GM19351 (cell line): ENCODE measurements around the gene NOP14.
"Not testable (repeated sequence)": the region's sequence is repeated elsewhere in the genome, so short reads cannot be mapped to it uniquely, and the experiment has no call there.

ENCODE experiments used
- ATAC-seq: cut with Tn5 transposase; IDR thresholded peaks from one replicate; pipeline ENCODE4 v1.9.1; 2021; ENCODE audit warnings: mild to moderate bottlenecking, moderate library complexity; ENCODE audit not compliant: unreplicated experiment

NOP14 gene

GRCh38 chr4:2932951-2933565 is 30.1 kb downstream of the NOP14 start:
- ATAC-seq = no peak

- no peak for ATAC-seq
These were observed 30.8 kb downstream of the NOP14 start for GRCh38 chr4:2932321-2932950.

- peak; percentile 32 for ATAC-seq
These were observed 31.5 kb downstream of the NOP14 start for GRCh38 chr4:2931512-2932301.

GRCh38 chr4:2930758-2931511 is 32.3 kb downstream of the NOP14 start:
- ATAC-seq = no peak

- ATAC-seq = no peak
These were observed 33.0 kb downstream of the NOP14 start for GRCh38 chr4:2930135-2930757.

- no peak for ATAC-seq
These were observed 33.7 kb downstream of the NOP14 start for GRCh38 chr4:2929469-2929868.

DNA sequence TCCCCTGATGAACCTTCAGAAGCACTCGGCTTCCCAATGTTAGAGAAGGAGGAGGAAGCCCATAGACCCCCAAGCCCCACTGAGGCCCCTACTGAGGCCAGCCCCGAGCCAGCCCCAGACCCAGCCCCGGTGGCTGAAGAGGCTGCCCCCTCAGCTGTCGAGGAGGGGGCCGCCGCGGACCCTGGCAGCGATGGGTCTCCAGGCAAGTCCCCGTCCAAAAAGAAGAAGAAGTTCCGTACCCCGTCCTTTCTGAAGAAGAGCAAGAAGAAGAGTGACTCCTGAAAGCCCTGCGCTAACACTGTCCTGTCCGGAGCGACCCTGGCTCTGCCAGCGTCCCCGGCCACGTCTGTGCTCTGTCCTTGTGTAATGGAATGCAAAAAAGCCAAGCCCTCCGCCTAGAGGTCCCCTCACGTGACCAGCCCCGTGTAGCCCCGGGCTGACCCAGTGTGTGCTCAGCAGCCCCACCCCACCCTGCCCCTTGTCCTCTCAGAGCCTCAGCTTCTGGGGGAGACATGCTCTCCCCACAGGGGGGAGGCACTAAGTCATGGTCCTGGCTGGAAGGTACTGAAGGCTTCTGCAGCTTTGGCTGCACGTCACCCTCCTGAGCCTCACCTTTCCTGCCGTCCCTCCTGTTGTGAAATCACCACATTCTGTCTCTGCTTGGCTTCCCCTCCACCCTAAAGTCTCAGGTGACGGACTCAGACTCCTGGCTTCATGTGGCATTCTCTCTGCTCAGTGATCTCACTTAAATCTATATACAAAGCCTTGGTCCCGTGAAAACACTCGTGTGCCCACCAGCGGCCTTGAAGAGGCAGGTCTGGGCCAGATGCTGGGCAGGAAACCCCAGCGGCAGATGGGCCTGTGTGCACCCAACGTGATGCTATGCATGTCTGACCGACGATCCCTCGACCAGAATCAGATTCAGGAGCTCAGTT is 34.7 kb downstream of the NOP14 start:
- ATAC-seq = no peak

GRCh38 chr4:2927696-2928075 is 35.5 kb downstream of the NOP14 start:
- no peak for ATAC-seq

DNA sequence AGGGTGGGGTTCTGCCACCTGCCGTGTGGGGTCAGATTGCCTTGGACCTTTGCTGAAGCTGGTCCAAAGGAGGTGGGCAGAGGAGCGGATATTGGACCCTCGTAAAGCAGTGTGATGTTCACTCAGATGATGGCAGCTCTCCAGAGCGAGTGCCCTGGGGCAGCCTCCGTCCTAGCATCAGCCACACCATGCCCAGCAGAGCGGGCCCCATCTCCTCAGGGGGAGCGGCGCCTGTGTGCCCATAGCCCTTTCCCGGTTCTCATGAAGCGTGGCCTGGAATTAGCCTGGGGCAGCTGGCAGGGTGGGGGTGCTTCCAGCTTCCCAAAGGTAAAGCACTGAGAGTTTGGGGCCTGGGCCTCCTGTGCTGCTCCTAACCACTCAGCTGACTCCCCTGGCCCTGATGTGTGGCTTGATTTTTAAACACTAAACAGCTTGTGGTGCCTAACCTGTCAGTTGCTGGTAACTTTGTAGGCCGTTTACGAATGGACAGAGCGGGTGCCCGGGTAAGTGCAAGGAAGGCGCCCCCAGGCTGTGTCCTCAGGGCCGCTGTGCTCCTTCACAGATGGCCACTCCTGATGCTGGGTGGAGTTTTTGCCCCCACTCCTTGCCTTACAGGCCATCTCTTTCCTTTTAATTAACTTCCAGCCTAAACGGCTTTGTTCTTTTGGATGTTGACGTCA is 36.0 kb downstream of the NOP14 start:
- ATAC-seq = no peak

- ATAC-seq = no peak
These were observed 37.0 kb downstream of the NOP14 start for GRCh38 chr4:2925931-2926860.

GRCh38 chr4:2925496-2925895 is 37.7 kb downstream of the NOP14 start:
- no peak for ATAC-seq

GRCh38 chr4:2924765-2925301 is 38.4 kb downstream of the NOP14 start:
- ATAC-seq = no peak

DNA sequence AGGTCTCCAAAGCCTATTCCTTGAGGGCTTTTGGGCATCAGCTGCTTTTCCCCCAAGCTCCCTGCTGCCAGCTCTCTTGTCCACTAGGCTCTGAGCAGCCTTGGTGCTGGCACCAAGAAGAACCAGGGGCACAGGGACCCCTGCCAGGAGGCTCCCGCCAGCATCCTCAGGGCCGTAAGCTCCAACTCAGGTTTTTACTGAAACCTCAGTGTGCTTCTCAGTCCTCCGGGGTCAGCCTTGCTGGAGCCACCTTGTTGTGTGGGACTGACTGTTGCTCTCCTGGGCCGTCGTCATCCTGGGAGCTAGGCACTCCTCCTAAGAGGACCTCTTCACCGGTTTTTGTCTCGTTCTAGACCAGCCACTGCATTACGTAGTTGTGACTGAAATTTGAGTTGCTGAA is 38.9 kb downstream of the NOP14 start:
- no peak for ATAC-seq

DNA sequence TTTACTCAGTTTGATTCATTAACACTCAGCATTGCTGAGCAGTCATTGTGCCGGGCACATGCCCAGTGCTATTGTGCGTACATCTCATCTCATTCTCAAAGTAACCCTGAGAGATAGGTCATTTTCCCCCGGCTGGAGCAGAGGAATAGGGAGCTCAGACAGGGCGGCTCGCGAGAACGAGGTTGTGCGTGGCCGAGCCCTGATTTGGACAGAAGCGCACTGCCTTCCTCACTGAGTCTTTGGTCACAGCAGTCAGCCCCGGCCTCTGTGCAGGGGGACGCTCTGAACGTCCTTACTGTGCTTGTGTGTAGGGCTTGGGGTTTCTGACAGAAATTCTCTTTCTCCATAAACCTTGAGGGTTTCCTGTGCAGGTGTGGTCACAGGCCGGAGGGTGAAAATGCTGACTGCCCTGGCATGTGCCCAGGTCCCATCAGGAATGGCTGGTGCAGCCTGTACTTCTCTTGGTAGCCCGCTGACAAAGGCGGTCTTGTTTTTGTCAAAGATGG is 39.5 kb downstream of the NOP14 start:
- no peak for ATAC-seq

- ATAC-seq = no peak
These were observed 40.1 kb downstream of the NOP14 start for GRCh38 chr4:2923141-2923551.

DNA sequence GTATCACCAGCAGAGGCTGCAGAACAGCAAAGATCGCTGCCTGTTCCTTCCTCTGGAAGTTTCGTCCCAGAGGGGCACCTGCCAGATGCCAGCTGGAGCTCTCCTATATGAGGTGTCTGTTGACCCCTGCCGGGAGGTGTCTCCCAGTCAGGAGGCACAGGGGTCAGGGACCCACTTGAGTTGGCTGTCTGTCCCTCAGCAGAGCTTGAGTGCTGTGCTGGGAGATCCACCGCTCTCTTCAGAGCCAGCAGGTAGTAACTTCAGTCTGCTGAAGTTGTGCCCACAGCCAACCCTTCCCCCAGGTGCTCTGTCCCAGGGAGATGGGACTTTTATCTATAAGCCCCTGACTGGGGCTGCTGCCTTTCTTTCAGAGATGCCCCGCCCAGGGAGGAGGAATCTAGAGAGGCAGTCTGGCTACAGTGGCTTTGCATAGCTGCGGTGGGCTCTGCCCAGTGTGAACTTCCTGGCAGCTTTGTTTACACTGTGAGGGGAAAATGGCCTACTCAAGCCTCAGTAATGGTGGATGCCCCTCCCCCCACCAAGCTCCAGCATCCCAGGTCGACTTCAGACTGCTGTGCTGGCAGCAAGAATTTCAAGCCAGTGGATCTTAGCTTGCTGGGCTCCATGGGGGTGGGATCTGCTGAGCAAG is 40.6 kb downstream of the NOP14 start:
- not testable (repeated sequence) for ATAC-seq

DNA sequence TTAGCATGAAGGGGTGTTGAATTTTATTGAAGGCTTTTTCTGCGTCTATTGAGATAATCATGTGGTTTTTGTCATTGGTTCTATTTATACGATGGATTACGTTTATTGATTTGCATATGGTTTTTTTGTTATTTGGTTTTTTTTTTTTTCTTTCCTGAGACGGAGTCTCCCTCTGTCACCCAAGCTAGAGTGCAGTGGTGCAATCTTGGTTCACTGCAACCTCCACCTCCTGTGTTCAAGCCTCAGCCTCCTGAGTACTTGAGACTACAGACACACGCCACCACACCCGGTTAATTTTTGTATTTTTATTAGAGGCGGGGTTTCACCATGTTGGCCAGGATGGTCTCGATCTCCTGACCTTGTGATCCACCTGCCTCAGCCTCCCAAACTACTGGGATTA is 44.5 kb downstream of the NOP14 start:
- ATAC-seq = not testable (repeated sequence)
